ENCODE results near the gene GNA15. TPM values are rescaled to one million over a fixed set of nuclear protein-coding genes. Genes with fewer than 3 reads are reported as not detected.

GNA15 gene
- total and polyA plus RNA-seq, 12 donors: 0.61 to 16.3 (median 6.8) TPM

DNA sequence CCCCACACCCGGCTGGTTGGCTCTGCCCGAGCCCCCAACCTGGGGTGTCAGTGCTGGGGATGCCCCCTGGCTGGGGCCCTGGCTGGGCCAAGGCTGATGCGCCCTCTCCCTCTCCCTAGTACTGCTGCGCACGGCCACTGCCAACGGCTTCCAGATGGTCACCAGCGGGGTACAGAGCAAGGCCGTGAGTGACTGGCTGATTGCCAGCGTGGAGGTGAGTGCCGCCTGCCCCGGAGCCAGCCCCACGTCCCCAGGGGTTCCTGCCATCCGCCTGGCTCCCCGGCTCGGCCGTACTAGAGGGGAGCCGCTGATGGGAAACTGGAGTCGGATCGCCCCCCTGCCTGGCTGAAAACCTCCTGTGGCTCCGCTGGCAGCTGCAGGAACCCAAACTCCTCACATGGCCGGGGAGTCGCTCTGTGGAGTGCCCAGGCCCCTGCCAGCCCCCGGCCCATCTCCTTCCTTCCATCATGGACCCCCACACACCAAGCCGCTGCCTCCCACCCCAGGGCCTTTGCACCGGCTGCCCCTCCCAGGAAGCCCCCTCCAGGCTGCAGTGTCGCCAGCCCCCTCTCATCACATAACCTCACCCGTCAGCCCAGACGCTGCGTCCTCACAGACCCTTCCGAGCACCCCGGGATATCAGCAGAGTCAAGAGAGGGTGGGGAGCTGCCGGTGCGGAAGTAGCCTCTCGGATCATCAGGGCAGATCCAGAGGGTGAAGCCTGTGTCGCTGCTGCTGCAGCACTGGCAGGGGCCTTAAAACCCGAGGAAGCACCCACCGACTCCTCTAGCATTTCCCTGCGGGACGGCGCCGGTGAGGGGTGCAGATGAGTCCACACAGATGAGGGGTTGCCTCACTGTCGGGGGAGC, 60.5 kb downstream of the GNA15 start:
- no peak overlapping the region for H3K4me3 ChIP-seq
- H3K36me3 ChIP-seq (replicated peaks in 1 of 2): peaks cover 0 to 16% of the 10 kb centered on the region in 2 donors
- no peak for DNase-seq
- TF ChIP-seq, protein P1, sequence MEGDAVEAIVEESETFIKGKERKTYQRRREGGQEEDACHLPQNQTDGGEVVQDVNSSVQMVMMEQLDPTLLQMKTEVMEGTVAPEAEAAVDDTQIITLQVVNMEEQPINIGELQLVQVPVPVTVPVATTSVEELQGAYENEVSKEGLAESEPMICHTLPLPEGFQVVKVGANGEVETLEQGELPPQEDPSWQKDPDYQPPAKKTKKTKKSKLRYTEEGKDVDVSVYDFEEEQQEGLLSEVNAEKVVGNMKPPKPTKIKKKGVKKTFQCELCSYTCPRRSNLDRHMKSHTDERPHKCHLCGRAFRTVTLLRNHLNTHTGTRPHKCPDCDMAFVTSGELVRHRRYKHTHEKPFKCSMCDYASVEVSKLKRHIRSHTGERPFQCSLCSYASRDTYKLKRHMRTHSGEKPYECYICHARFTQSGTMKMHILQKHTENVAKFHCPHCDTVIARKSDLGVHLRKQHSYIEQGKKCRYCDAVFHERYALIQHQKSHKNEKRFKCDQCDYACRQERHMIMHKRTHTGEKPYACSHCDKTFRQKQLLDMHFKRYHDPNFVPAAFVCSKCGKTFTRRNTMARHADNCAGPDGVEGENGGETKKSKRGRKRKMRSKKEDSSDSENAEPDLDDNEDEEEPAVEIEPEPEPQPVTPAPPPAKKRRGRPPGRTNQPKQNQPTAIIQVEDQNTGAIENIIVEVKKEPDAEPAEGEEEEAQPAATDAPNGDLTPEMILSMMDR (IDR thresholded peaks at IDR 0.05): no peak
- TF ChIP-seq POLR2A (IDR thresholded peaks at IDR 0.05): no peak
- H3K9me3 ChIP-seq (replicated peaks in 1 of 3): no peaks in the 10 kb centered on the region
- H3K4me1 ChIP-seq (replicated peaks in 1 of 2): peaks cover 4 to 5% of the 10 kb centered on the region in 2 donors
- no peaks in the 10 kb centered on the region for H3K27me3 ChIP-seq
- WGBS, 4 donors: 83 to 94% (median 85%) methylated on average over 28 to 42 of the region's 42 CpGs
- H3K27ac ChIP-seq: no peak overlapping the region
- intact Hi-C loops (cut with DNase I): no loop called here

DNA sequence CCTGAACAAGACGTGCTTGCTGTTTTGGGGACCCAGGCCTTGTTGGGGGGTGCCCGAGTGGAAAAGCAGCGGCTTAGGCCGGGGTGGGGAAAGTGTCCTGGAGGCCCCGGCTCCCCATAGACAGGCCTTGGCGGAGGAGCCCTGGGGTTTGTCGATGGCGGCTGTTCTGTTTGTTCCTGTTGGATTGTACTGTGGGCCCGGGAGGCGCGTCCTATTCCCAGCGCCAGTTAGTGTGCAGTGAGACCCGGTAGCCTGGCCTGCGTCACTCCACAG, 61.0 kb downstream of the GNA15 start:
- Histone ChIP-seq H3K4me3 (no peak overlapping the region), H3K9me3 (replicated peaks in 1 of 3) (no peaks in the 10 kb centered on the region), H3K4me1 (replicated peaks in 1 of 2) (no peaks in the 10 kb centered on the region), H3K27ac (no peak overlapping the region), H3K36me3 (replicated peaks in 1 of 2) (peaks cover 0 to 16% of the 10 kb centered on the region in 2 donors), H3K27me3 (no peaks in the 10 kb centered on the region)
- DNase-seq: no peak
- intact Hi-C loops (cut with DNase I): no loop called here
- WGBS, 4 donors: 92 to 97% (median 94%) methylated on average over 8 to 14 of the region's 14 CpGs
- TF ChIP-seq POLR2A (IDR thresholded peaks at IDR 0.05): no peak
- TF ChIP-seq, protein P1 (IDR thresholded peaks at IDR 0.05): no peak

DNA sequence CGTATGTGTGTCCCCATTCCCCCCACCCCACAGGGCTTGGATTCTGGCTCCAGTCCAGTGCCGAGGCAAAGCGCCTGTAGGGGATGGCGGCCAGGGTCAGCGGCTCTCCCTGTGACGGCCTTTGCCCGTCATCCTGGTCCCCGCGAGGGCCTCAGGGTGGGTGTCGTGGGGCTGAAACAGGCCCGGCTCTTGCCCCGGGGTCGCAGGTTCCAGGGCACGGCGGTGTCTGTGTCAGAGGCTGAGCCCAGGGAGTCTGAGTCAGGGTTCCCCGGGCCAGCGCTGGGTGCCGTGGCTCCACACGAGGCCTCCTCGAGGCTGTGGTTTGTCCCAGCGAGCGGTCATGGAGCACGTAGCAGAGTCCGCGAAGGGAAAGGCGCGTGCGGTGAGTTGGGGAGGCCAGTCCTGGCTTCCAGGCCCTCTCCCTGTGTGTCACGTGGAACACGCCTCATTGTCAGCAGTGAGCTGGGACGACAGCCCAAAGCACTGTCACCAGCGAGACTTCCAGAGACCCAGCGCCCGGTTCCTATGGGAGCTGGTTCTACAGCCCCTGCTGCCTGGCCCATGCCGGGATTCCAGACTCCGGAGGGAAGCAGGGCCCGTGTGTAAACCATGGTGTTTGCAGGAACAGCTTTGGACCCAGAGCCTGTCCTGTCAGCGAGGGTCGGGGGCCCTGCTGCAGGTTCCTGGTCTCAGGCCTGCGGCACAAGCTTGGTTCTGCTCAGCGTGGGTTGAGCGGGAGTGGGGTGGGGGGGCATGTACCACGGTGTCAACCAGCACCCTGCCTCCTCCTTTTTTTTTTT, 63.3 kb downstream of the GNA15 start:
- Histone ChIP-seq H3K27ac (no peak overlapping the region), H3K4me1 (replicated peaks in 1 of 2) (no peaks in the 10 kb centered on the region), H3K4me3 (no peak overlapping the region), H3K27me3 (no peaks in the 10 kb centered on the region), H3K36me3 (replicated peaks in 1 of 2) (peaks cover 0 to 15% of the 10 kb centered on the region in 2 donors), H3K9me3 (replicated peaks in 1 of 3) (no peaks in the 10 kb centered on the region)
- WGBS, 4 donors: 92 to 98% (median 93%) methylated on average over 21 to 43 of the region's 43 CpGs
- TF ChIP-seq POLR2A (IDR thresholded peaks at IDR 0.05): no peak
- TF ChIP-seq, protein P1 (IDR thresholded peaks at IDR 0.05): no peak
- intact Hi-C loops (cut with DNase I): no loop called here
- no peak for DNase-seq

DNA sequence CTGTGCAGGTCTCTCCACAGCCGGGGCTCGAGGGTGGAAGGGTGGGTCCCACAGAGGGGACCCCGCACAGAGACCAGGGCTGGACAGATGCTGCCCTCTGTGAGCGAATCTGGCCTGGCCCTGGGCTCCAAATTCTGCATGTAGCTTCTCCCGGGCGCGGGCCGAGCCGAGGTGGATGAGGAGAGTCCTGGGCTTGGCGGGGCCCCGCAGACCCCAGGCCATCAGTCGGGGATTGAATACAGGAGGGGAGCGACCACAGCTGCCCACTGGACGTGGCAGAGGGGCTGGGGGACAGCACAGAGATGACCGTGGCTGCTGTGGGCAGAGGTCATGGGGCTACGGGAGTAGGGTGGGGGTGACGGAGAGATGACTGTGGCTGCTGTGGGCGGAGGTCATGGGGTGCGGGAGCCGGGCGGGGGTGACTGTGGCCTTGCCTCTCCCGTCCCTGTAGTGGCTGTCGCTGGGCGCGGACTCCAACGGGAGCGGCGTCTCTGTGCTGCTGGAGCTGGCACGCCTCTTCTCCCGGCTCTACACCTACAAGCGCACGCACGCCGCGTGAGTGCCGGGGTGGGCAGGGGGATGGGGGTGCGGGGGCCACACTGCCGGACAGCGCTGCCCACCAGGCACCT, 65.4 kb downstream of the GNA15 start:
- Histone ChIP-seq H3K4me3 (no peak overlapping the region), H3K27me3 (no peaks in the 10 kb centered on the region), H3K9me3 (replicated peaks in 1 of 3) (no peaks in the 10 kb centered on the region), H3K4me1 (replicated peaks in 1 of 2) (no peaks in the 10 kb centered on the region), H3K27ac (no peak overlapping the region), H3K36me3 (replicated peaks in 1 of 2) (peaks cover 0 to 31% of the 10 kb centered on the region in 2 donors)
- DNase-seq: no peak
- intact Hi-C loops (cut with DNase I): no loop called here
- 91 to 96% (median 93%) methylated on average over 18 to 39 of the region's 39 CpGs for WGBS, 4 donors
- TF ChIP-seq, protein P1 (IDR thresholded peaks at IDR 0.05): no peak
- no peak for TF ChIP-seq POLR2A (IDR thresholded peaks at IDR 0.05)

All from adrenal gland (tissue), 12 donors.